ENCODE results near the gene TPST1. TPM values are rescaled to one million over a fixed set of nuclear protein-coding genes. Genes with fewer than 3 reads are reported as not detected.

The TPST1 gene
- total RNA-seq, 1 experiment from 2014 or later: 15.0 TPM

DNA sequence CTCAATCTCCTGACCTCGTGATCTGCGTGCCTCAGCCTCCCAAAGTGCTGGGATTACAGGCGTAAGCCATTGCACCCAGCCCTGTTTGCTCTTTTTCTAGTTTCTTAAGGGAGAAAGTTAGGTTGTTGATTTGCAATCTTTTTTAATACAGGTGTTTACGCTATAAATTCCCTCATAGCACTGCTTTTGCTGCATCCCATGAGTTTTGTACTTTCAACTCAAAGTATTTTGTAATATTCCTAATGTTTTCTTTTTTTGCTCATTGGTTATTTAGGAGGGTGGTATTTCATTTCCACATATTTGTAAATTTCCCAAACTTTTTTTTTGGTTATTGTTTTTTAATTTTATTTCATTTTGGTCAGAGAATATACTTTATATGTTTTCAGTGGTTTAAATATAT lies 11.6 kb downstream of the TPST1 start:
- ChIA-PET POLR2A (no interaction called here), CTCF (no interaction called here)
- Mint-ChIP-seq H3K36me3 (no peaks in the 10 kb centered on the region), H3K9me3 (no peaks in the 10 kb centered on the region), H3K27me3 (ENCODE audit: low read depth) (no peaks in the 10 kb centered on the region), H3K27ac (no peak overlapping the region), H3K4me1 (no peaks in the 10 kb centered on the region), H3K4me3 (no peak overlapping the region)
- DNase-seq (ENCODE audit: low spot score) (no peak), ATAC-seq (no peak)
- TF ChIP-seq ZNF416 (CRISPR knock-in tag; IDR thresholded peaks at IDR 0.05) (no peak), HMGA2 (CRISPR knock-in tag; IDR thresholded peaks at IDR 0.05) (no peak), PRRX2 (CRISPR knock-in tag; IDR thresholded peaks at IDR 0.05) (no peak), FOXJ3 (CRISPR knock-in tag; IDR thresholded peaks at IDR 0.05; ENCODE audit: borderline replicate concordance) (no peak)

DNA sequence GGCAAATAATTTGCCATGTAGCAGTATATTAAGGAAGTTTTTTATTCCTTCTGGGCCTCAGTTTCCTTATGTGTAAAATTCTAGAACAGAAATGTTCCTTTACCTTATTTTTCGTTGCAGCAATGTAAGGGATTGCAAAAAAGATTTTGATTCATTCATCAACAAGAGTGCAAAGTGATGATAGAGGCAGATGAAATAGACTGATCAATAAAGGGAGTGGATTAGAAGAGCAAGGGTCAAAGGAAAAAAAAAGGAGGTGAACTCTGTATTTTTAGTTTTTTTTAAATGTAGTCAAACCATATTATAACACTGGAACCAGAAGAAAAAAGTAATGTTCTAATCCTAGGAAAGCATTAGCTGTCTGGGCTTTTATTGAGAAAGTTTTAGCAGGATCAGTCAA lies 14.7 kb downstream of the TPST1 start:
- ChIA-PET POLR2A (no interaction called here), CTCF (no interaction called here)
- ATAC-seq (no peak), DNase-seq (ENCODE audit: low spot score) (no peak)
- no peak for TF ChIP-seq NFATC4 (CRISPR knock-in tag; IDR thresholded peaks at IDR 0.05)
- TF ChIP-seq, protein P1, sequence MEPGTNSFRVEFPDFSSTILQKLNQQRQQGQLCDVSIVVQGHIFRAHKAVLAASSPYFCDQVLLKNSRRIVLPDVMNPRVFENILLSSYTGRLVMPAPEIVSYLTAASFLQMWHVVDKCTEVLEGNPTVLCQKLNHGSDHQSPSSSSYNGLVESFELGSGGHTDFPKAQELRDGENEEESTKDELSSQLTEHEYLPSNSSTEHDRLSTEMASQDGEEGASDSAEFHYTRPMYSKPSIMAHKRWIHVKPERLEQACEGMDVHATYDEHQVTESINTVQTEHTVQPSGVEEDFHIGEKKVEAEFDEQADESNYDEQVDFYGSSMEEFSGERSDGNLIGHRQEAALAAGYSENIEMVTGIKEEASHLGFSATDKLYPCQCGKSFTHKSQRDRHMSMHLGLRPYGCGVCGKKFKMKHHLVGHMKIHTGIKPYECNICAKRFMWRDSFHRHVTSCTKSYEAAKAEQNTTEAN (CRISPR knock-in tag; IDR thresholded peaks at IDR 0.05): no peak
- no peak for TF ChIP-seq GABPB1 (CRISPR knock-in tag; IDR thresholded peaks at IDR 0.05)
- TF ChIP-seq, protein P2, sequence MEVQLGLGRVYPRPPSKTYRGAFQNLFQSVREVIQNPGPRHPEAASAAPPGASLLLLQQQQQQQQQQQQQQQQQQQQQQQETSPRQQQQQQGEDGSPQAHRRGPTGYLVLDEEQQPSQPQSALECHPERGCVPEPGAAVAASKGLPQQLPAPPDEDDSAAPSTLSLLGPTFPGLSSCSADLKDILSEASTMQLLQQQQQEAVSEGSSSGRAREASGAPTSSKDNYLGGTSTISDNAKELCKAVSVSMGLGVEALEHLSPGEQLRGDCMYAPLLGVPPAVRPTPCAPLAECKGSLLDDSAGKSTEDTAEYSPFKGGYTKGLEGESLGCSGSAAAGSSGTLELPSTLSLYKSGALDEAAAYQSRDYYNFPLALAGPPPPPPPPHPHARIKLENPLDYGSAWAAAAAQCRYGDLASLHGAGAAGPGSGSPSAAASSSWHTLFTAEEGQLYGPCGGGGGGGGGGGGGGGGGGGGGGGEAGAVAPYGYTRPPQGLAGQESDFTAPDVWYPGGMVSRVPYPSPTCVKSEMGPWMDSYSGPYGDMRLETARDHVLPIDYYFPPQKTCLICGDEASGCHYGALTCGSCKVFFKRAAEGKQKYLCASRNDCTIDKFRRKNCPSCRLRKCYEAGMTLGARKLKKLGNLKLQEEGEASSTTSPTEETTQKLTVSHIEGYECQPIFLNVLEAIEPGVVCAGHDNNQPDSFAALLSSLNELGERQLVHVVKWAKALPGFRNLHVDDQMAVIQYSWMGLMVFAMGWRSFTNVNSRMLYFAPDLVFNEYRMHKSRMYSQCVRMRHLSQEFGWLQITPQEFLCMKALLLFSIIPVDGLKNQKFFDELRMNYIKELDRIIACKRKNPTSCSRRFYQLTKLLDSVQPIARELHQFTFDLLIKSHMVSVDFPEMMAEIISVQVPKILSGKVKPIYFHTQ (CRISPR knock-in tag; IDR thresholded peaks at IDR 0.05): no peak
- no peak for TF ChIP-seq ZNF317 (CRISPR knock-in tag; IDR thresholded peaks at IDR 0.05; ENCODE audit: borderline replicate concordance, low read depth)
- TF ChIP-seq, protein P3, sequence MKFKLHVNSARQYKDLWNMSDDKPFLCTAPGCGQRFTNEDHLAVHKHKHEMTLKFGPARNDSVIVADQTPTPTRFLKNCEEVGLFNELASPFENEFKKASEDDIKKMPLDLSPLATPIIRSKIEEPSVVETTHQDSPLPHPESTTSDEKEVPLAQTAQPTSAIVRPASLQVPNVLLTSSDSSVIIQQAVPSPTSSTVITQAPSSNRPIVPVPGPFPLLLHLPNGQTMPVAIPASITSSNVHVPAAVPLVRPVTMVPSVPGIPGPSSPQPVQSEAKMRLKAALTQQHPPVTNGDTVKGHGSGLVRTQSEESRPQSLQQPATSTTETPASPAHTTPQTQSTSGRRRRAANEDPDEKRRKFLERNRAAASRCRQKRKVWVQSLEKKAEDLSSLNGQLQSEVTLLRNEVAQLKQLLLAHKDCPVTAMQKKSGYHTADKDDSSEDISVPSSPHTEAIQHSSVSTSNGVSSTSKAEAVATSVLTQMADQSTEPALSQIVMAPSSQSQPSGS (CRISPR knock-in tag; IDR thresholded peaks at IDR 0.05; ENCODE audit: borderline replicate concordance, low read depth): no peak
- TF ChIP-seq, protein P4, sequence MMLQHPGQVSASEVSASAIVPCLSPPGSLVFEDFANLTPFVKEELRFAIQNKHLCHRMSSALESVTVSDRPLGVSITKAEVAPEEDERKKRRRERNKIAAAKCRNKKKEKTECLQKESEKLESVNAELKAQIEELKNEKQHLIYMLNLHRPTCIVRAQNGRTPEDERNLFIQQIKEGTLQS (CRISPR knock-in tag; conservative IDR thresholded peaks at IDR 0.05): no peak
- no peak for TF ChIP-seq MXD4 (CRISPR knock-in tag; IDR thresholded peaks at IDR 0.05; ENCODE audit: borderline replicate concordance)
- TF ChIP-seq JAZF1 (CRISPR knock-in tag; IDR thresholded peaks at IDR 0.05): no peak
- TF ChIP-seq, protein P5, sequence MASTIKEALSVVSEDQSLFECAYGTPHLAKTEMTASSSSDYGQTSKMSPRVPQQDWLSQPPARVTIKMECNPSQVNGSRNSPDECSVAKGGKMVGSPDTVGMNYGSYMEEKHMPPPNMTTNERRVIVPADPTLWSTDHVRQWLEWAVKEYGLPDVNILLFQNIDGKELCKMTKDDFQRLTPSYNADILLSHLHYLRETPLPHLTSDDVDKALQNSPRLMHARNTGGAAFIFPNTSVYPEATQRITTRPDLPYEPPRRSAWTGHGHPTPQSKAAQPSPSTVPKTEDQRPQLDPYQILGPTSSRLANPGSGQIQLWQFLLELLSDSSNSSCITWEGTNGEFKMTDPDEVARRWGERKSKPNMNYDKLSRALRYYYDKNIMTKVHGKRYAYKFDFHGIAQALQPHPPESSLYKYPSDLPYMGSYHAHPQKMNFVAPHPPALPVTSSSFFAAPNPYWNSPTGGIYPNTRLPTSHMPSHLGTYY (CRISPR knock-in tag; IDR thresholded peaks at IDR 0.05): no peak
- TF ChIP-seq ZNF423 (CRISPR knock-in tag; IDR thresholded peaks at IDR 0.05): no peak
- TF ChIP-seq, protein P6, sequence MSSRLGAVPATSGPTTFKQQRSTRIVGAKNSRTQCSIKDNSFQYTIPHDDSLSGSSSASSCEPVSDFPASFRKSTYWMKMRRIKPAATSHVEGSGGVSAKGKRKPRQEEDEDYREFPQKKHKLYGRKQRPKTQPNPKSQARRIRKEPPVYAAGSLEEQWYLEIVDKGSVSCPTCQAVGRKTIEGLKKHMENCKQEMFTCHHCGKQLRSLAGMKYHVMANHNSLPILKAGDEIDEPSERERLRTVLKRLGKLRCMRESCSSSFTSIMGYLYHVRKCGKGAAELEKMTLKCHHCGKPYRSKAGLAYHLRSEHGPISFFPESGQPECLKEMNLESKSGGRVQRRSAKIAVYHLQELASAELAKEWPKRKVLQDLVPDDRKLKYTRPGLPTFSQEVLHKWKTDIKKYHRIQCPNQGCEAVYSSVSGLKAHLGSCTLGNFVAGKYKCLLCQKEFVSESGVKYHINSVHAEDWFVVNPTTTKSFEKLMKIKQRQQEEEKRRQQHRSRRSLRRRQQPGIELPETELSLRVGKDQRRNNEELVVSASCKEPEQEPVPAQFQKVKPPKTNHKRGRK (CRISPR knock-in tag; IDR thresholded peaks at IDR 0.05; ENCODE audit: borderline replicate concordance): no peak
- TF ChIP-seq ETV6 (CRISPR knock-in tag; IDR thresholded peaks at IDR 0.05): no peak
- no peak for TF ChIP-seq ZBTB21 (CRISPR knock-in tag; IDR thresholded peaks at IDR 0.05; ENCODE audit: borderline replicate concordance)
- TF ChIP-seq, protein P7, sequence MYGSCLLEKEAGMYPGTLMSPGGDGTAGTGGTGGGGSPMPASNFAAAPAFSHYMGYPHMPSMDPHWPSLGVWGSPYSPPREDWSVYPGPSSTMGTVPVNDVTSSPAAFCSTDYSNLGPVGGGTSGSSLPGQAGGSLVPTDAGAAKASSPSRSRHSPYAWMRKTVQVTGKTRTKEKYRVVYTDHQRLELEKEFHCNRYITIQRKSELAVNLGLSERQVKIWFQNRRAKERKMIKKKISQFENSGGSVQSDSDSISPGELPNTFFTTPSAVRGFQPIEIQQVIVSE (CRISPR knock-in tag; IDR thresholded peaks at IDR 0.05; ENCODE audit: borderline replicate concordance): no peak
- TF ChIP-seq SMAD4 (CRISPR knock-in tag; IDR thresholded peaks at IDR 0.05): no peak
- TF ChIP-seq, protein P8, sequence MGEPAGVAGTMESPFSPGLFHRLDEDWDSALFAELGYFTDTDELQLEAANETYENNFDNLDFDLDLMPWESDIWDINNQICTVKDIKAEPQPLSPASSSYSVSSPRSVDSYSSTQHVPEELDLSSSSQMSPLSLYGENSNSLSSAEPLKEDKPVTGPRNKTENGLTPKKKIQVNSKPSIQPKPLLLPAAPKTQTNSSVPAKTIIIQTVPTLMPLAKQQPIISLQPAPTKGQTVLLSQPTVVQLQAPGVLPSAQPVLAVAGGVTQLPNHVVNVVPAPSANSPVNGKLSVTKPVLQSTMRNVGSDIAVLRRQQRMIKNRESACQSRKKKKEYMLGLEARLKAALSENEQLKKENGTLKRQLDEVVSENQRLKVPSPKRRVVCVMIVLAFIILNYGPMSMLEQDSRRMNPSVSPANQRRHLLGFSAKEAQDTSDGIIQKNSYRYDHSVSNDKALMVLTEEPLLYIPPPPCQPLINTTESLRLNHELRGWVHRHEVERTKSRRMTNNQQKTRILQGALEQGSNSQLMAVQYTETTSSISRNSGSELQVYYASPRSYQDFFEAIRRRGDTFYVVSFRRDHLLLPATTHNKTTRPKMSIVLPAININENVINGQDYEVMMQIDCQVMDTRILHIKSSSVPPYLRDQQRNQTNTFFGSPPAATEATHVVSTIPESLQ (CRISPR knock-in tag; IDR thresholded peaks at IDR 0.05): no peak
- no peak for TF ChIP-seq ZNF232 (CRISPR knock-in tag; IDR thresholded peaks at IDR 0.05)
- no peak for TF ChIP-seq JUN (CRISPR knock-in tag; IDR thresholded peaks at IDR 0.05)
- Mint-ChIP-seq H3K4me3 (no peak overlapping the region), H3K4me1 (no peaks in the 10 kb centered on the region), H3K27me3 (ENCODE audit: low read depth) (no peaks in the 10 kb centered on the region), H3K36me3 (no peaks in the 10 kb centered on the region), H3K27ac (no peak overlapping the region), H3K9me3 (no peaks in the 10 kb centered on the region)
